GM12891 (cell line): ENCODE measurements around the gene ALOXE3.

Experiments used
- DNase-seq: peaks from one replicate; pipeline ENCODE4 v3.0.0; 2011; ENCODE audit warnings: low spot score; ENCODE audit not compliant: insufficient read length
- FAIRE-seq: peaks from 2 replicates; lab custom pipeline; 2011; peaks lifted over from hg19 to GRCh38; lab: Jason Lieb, UNC
- PAX5 ChIP-seq: IDR thresholded peaks from 2 replicates; pipeline ENCODE4 v1.6.1; 2011; ENCODE audit warnings: low read length, moderate library complexity, mild to moderate bottlenecking; ENCODE audit not compliant: insufficient read depth, severe bottlenecking
- POLR2A ChIP-seq: IDR thresholded peaks from 2 replicates; pipeline ENCODE4 v1.6.1; 2011; ENCODE audit warnings: low read depth, low read length, control low read depth
- POLR2AphosphoS5 ChIP-seq: IDR thresholded peaks from 2 replicates; pipeline ENCODE4 v1.6.1; 2011; ENCODE audit warnings: low read depth, low read length, control low read depth
- POU2F2 ChIP-seq: IDR thresholded peaks from 2 replicates; pipeline ENCODE4 v1.6.1; 2011; ENCODE audit warnings: low read depth, mild to moderate bottlenecking, control low read depth, low read length, moderate library complexity
- SPI1 ChIP-seq: IDR thresholded peaks from 2 replicates; pipeline ENCODE4 v1.6.1; 2011; ENCODE audit warnings: low read depth, low read length, control low read depth
- TAF1 ChIP-seq: IDR thresholded peaks from 2 replicates; pipeline ENCODE4 v1.6.1; 2011; ENCODE audit warnings: low read depth, low read length, control low read depth

Gene ALOXE3

DNA sequence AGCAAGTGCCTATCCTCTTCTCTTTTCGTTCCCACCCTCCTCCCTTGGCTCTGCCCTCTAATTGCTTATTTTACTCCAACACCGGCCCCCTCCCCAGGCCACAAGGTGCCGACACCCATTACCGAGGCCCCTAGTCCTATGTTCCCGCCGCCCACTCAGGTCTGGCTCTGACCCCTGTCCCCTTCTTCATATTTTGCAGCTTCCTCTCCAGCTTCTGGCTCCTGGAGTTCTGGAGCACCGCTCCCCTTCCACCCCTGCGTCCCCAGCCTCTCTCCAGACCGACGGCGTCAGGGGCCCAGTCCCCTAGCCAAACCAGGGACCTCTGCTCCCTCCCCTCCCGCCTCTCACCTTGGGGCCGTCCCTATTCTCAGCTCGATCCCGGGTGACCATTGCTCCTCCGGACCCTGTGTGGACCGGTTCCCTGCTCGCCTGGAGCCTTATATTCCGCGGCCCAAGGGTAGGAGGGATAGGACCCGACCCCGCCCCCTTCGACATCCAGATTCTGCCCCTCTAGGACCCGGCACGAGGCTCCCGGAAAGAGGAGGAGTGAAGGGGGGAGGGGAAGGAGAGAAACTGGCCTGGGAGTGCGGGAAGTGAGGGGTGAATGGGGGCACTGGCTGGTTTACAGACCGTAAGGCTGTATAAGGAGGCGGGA, 5.5 kb upstream of the ALOXE3 start, which contains the start of gene HES7:
HES7 (minus strand) TSS at position 412 of the 655 bp plus-strand sequence; CDS start at position 390, 22 bp downstream.
- FAIRE-seq = no peak
- DNase-seq = no peak
- no peak for TF ChIP-seq POU2F2
- no peak for TF ChIP-seq POLR2AphosphoS5
- no peak for TF ChIP-seq SPI1
- TF ChIP-seq TAF1 = no peak

DNA sequence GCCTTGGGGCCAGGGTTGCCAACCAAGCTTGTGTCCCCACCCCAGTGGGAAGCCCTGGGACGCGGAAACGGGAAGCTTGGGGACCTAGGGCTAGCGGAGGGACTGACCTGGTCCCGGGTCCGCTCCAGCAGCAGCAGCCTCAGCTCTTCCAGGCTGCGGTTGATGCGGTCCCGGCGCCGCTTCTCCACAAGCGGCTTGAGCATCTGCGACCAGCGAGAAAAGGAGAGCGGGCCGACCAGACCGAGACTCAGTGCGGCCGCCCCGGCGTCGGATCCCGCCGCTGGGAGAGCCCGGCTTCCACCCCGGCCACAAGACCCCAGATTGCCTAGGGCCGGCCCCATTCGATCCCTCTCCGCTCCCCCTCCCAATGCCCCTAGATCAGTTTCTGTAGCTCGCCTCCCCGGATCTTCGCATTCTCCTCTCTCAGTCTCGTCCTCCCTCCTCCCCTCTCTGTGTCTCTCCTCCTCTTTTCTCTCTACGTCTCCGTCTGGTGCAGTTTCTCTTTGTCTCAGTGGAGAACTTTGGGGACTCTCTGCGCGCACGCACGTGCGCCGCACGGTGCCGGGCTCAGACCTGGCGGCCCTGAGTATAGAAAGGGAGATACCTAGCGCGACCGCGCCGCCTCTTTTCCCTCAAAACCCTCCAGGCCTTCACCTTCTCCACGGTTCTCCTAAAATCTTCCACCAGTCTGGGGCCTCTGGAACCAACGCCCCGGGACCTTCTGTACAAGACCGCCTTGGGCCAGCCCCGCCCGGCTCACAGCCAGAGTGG, 4.8 kb upstream of the ALOXE3 start:
- FAIRE-seq (no peak), DNase-seq (no peak)
- TF ChIP-seq POLR2AphosphoS5 = no peak
- TF ChIP-seq PAX5 = no peak
- no peak for TF ChIP-seq POU2F2

DNA sequence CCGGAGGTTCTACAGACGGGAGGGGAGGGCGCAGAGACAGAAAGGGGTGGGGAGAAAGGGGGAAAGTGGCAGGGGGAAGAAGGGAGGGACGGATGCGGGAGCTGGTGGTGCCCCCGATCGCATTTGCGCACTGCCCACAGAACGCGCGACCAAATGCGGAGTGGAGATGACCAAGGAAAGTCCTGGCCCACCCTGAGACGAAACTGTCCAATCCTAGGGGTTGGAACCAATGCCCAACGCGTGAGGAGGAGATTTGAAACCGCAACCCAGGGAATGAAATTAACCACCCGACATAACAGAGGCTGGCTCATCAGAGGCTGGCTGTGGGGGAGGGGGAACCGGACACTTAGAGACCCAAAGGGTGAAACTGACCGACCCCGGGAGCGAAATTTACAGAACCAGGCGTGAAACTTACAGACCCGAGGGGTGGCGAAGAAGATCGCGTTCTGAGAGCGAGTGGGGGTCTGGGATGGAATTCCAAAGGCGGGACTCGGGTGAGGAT, 4.2 kb upstream of the ALOXE3 start:
- FAIRE-seq (no peak), DNase-seq (no peak)
- TF ChIP-seq PAX5 (no peak), POU2F2 (no peak), TAF1 (no peak), SPI1 (no peak), POLR2AphosphoS5 (no peak), POLR2A (no peak)

DNA sequence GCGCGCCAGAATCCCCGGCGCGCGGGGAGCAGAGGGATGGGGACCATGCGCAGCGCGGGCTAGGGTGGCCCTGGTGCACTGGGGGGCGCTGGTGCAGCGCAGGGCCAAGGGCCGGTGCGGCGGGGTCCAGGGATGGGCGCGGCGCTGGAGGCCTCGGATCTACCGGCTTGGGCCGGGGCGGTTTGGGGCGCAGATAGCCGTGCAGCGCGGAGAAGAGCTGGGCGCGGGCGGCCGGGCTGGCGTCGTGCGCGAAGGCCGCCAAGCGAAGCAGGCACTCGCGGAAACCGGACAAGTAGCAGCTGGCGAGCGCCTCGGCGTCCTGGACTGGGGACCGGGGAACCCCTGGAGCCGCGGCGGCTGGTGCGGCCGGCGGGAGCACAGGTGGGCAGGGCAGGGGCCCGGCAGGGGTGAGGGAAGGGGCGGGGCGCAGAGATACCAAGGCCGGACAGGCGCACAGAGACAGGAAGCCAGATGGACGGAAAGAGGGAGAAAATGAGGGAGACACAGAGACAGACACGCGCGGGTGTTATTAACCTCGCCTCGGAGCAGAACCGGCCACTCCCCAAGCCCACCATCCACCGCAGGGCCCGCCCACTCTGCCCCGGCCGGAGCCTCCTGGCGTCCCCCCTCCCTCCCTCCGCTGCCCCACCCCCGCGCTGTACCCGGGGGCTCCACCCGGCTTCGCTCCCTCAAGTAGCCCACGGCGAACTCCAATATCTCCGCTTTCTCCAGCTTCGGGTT, 3.5 kb upstream of the ALOXE3 start:
- DNase-seq (no peak), FAIRE-seq (peak; percentile 54)
- no peak for TF ChIP-seq SPI1
- TF ChIP-seq POU2F2 = no peak
- TF ChIP-seq POLR2AphosphoS5 = no peak
- TF ChIP-seq TAF1 = no peak
- TF ChIP-seq PAX5 = no peak
- no peak for TF ChIP-seq POLR2A

DNA sequence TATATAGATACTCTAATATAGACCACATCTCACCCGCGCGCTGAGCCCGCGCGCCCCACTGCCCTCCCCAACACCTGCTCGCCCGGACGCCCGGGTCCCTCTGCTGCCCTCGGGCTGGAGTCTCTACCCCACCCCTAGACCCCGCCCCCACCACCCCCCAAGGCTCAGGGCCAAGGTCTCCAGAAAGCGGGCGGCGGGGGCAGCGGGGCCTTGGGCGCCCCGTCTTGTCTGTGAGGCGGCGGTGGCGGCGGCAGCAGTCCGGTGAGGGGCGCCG, 3.0 kb upstream of the ALOXE3 start:
- DNase-seq (no peak), FAIRE-seq (no peak)
- no peak for TF ChIP-seq TAF1
- no peak for TF ChIP-seq POLR2A
- TF ChIP-seq SPI1 = no peak
- TF ChIP-seq POLR2AphosphoS5 = no peak
- no peak for TF ChIP-seq PAX5

DNA sequence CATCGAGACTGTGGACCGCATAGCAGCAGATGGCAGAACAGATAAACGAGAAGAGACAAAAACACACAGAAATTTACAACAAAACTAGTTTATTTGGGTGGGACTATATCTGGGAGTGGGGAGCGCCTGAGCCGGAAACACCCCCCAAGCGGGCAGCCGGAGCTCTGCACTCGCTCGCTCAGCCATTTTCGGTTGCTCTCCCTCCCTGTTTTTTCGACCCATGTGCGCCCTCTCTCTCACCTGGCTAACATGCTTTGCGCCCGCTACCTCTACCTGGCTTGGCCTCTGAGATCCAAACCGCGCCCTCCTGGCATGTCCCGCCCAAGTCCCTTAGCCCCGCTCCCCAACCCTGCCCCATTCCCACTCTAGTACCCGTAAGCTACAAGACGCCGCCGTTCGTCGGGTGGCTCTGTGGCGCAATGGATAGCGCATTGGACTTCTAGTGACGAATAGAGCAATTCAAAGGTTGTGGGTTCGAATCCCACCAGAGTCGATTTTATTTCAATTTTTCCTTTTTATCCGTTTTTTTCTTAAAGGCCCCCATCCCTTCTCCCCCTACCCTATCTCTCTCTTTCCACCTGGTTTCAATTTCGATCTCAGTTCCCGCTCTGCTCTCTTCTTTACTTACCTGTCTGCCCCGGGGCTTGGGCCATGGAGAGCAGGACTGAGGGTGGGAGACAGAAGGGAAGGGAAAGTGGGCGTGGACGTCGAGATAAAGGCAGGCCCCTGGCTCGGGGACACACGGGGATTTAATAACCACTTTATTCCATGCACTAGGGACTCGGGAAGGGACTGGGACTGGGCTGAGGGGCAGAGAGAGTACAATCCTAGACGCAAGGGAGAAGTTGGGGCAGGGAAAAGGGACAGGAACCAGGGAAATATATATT, 2.4 kb upstream of the ALOXE3 start:
- TF ChIP-seq POLR2A (no peak), SPI1 (no peak), POLR2AphosphoS5 (no peak), PAX5 (no peak), TAF1 (no peak), POU2F2 (no peak)
- FAIRE-seq = no peak
- DNase-seq = no peak

DNA sequence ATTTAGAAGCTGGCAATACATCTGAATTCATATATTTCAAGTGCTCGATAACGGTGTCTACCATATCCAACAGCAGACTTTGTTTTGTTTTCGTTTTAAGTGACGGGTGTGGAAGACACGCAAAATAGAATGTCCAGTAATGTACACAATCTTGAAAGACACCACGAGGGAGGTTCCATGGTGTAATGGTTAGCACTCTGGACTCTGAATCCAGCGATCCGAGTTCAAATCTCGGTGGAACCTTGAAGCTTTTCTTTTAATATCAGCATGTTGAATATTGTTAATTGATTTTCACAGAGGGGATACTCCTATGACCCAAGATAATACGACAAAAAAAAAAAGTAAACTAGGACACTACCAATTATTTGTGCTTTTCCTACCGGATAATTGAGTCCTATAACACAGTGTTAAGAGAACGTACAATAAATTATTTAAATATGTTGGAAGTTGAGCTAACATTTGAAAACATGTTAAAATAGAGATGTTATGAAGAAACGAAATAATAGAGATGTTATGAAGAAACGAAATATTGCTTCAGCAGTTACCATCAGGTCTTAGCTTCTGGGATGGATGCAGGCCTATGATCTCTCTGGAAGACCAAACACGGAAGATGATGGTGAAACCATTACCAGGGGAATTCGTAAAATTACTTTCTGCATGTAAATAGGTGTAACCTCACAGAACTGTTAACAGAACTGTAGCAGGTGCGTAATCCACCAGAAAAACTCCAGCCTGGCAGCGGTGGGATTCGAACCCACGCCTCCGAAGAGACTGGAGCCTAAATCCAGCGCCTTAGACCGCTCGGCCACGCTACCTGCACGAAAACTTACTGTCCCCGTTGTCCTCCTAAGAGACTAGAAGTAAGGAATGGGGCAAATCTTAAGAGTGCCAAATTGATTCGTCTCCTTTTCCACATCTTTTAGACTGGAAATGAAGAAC, 1.5 kb upstream of the ALOXE3 start:
- TF ChIP-seq POU2F2 = no peak
- DNase-seq (no peak), FAIRE-seq (peak; percentile 91)

DNA sequence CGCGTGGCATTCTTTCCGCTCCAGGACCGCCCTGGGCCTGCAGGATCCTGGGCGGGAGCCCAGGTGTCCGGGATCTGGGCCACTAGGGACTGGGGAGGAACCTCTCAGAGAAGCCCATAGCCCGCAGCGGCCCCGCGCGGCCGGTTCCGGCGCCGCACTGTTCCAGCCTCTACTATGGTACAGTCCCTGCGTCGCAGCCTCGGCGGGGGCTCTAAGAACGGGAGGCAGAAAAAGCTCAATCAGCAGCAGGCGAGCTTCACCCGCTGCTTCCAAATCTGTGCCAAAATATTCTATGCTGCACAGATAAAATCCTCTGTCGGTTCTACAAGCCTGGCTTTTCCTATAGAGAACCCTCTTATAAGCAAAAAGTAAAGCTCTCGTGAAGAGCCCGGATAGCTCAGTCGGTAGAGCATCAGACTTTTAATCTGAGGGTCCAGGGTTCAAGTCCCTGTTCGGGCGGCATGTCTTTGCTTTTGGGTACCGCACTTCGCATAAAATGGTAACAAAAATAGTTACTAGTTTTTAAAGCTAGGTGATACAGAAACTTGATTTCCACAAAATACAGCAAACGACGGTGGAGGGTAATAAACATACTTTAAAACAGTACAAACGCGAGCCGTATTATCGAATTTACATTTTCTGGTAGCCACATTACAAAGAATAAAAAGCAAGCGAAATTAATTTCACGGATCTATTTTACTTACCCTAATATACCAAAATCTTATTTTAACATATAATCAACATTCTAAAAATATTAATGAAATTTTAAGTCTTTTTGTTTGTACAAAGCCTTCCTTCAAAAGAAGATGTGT, 661 bp upstream of the ALOXE3 start:
- FAIRE-seq = no peak
- DNase-seq = peak; percentile 76
- TF ChIP-seq POU2F2 (no peak), SPI1 (no peak), POLR2A (no peak), PAX5 (no peak), POLR2AphosphoS5 (no peak), TAF1 (no peak)
